B cell (primary cell): ENCODE measurements around the gene POC1B. TPM values are rescaled to one million over a fixed set of nuclear protein-coding genes. Genes with fewer than 3 reads are reported as not detected.

Experiments used
- ATAC-seq: fragments of 200-7000 bp; cut with Tn5 transposase; one replicate; pipeline ENCODE4 v1.10.0; 2021; ENCODE audit warnings: low read depth, mild to moderate bottlenecking, moderate number of reproducible peaks, moderate library complexity
- CTCF ChIA-PET: fragments of 350-600 bp; sonication (Branson Sonifier 250); formaldehyde crosslinking; loops from one replicate; lab custom pipeline; 2021; ENCODE audit warnings: antibody characterized with exemption, inconsistent platforms; lab: Charles Lee
- POLR2A ChIA-PET: fragments of 350-600 bp; sonication (Branson Sonifier 250); formaldehyde crosslinking; loops from one replicate; lab custom pipeline; 2021; ENCODE audit warnings: antibody characterized with exemption; lab: Charles Lee
- DNase-seq: peaks from one replicate; pipeline ENCODE4 v3.0.0; 2013
- H2AFZ ChIP-seq: 2 replicates; pipeline ENCODE4 v1.6.1; 2012; ENCODE audit warnings: mild to moderate bottlenecking, low read depth, low read length; ENCODE audit not compliant: insufficient read depth, poor library complexity, severe bottlenecking
- H3K27ac ChIP-seq, 2 donors: 1 replicate in 1 of 2; 2 replicates in 1 of 2; pipeline ENCODE4 v1.5.1; 2012 to 2013; ENCODE audit warnings: low read length in 2 of 2, mild to moderate bottlenecking in 2 of 2, moderate library complexity in 1 of 2
- H3K27me3 ChIP-seq, 4 experiments: fragments of 200-600 bp in 1 of 4; sonication (generic) in 1 of 4; replicated peaks in 1 of 4; 1 replicate in 2 of 4; 2 replicates in 2 of 4; pipeline versions ENCODE4 v1.6.1 to v1.7.0; 2013 to 2016; ENCODE audit warnings: low read length in 3 of 4, mild to moderate bottlenecking in 2 of 4, mixed read lengths in 1 of 4, moderate library complexity in 1 of 4; ENCODE audit not compliant: insufficient read depth in 4 of 4, control insufficient read depth in 3 of 4; ENCODE audit errors: control extremely low read depth in 1 of 4
- H3K36me3 ChIP-seq, 2 experiments: replicated peaks in 1 of 2; 1 replicate in 1 of 2; 2 replicates in 1 of 2; pipeline versions ENCODE4 v1.6.1 to v1.7.1; 2013; ENCODE audit warnings: low read length in 1 of 2; ENCODE audit not compliant: insufficient read depth in 2 of 2, control insufficient read depth in 1 of 2; ENCODE audit errors: control extremely low read depth in 1 of 2, extremely low read depth in 1 of 2
- H3K4me1 ChIP-seq, 2 donors: fragments of 200-600 bp in 1 of 2; sonication (generic) in 1 of 2; 1 replicate in 1 of 2; 2 replicates in 1 of 2; pipeline versions ENCODE4 v1.5.1 to v1.6.1; 2013 to 2017; ENCODE audit warnings: low read length in 2 of 2; ENCODE audit not compliant: control insufficient read depth in 2 of 2, insufficient read depth in 2 of 2
- H3K4me2 ChIP-seq: replicated peaks from 2 replicates; pipeline ENCODE3; 2012; ENCODE audit warnings: mild to moderate bottlenecking, low read depth, low read length; ENCODE audit not compliant: poor library complexity, severe bottlenecking
- H3K4me3 ChIP-seq, 5 experiments: fragments of 200-600 bp in 1 of 5; sonication (generic) in 1 of 5; 1 replicate in 3 of 5; 2 replicates in 2 of 5; pipeline versions ENCODE4 v1.5.1 to v1.7.0; 2011 to 2016; ENCODE audit warnings: low read length in 4 of 5, mild to moderate bottlenecking in 4 of 5, low read depth in 2 of 5, control low read depth in 1 of 5, moderate library complexity in 1 of 5; ENCODE audit not compliant: insufficient read depth in 1 of 5; ENCODE audit errors: control extremely low read depth in 1 of 5, extremely low read depth in 1 of 5
- H3K79me2 ChIP-seq: fragments of 200-600 bp; sonication (generic); one replicate; pipeline ENCODE4 v1.6.0; 2016; ENCODE audit warnings: low read length; ENCODE audit not compliant: control insufficient read depth, insufficient read depth
- H3K9ac ChIP-seq: fragments of 200-600 bp; sonication (generic); 2 replicates; pipeline ENCODE4 v1.6.1; 2017; ENCODE audit warnings: mild to moderate bottlenecking, low read length, moderate library complexity
- H3K9me3 ChIP-seq, 3 donors: one replicate each; pipeline versions ENCODE4 v1.6.1 to v1.7.1; 2013; ENCODE audit warnings: low read length in 2 of 3; ENCODE audit not compliant: control insufficient read depth in 2 of 3, insufficient read depth in 1 of 3; ENCODE audit errors: control extremely low read depth in 1 of 3
- H4K20me1 ChIP-seq: 2 replicates; pipeline ENCODE4 v1.6.0; 2012; ENCODE audit warnings: mild to moderate bottlenecking, low read length; ENCODE audit not compliant: insufficient read depth, control insufficient read depth, poor library complexity, severe bottlenecking
- H3K27ac Mint-ChIP-seq: one replicate; pipeline ENCODE4 v1.8.0; 2021; ENCODE audit warnings: mixed read lengths
- H3K27me3 Mint-ChIP-seq: one replicate; pipeline ENCODE4 v1.8.0; 2021; ENCODE audit warnings: mixed read lengths
- H3K4me1 Mint-ChIP-seq: one replicate; pipeline ENCODE4 v1.8.0; 2021; ENCODE audit warnings: mixed read lengths
- H3K4me3 Mint-ChIP-seq: one replicate; pipeline ENCODE4 v1.8.0; 2021; ENCODE audit warnings: mixed read lengths
- H3K9me3 Mint-ChIP-seq: one replicate; pipeline ENCODE4 v1.8.0; 2022; ENCODE audit warnings: mixed read lengths; ENCODE audit not compliant: insufficient read depth
- EZH2 ChIP-seq: IDR thresholded peaks from 2 replicates; pipeline ENCODE4 v1.6.1; 2012; ENCODE audit warnings: borderline replicate concordance, low read depth, mild to moderate bottlenecking, moderate library complexity, low read length; ENCODE audit not compliant: insufficient read depth, poor library complexity, severe bottlenecking
- WGBS: methylation state at CpG from one replicate; pipeline ENCODE4 v1.1.5; 2013; ENCODE audit warnings: missing lambda C conversion rate; ENCODE audit not compliant: insufficient coverage; 5-methylcytosine and 5-hydroxymethylcytosine counted together
- intact Hi-C: fragments of 100-400 bp; cut with micrococcal nuclease; formaldehyde crosslinking; loops from one replicate; pipeline ENCODE4 v1.10.0; 2022
- polyA plus RNA-seq: library from polyadenylated mRNA; depleted of rRNA; stranded (reverse); fragments of >200 nt; gene quantifications from 2 replicates; pipeline ENCODE4 v1.2.3, GENCODE V29; 2012
- total RNA-seq, 2 donors: library from RNA; stranded (reverse); fragments of 120-200 nt in 1 of 2; gene quantifications; 1 replicate in 1 of 2; 2 replicates in 1 of 2; pipeline versions ENCODE4 v1.2.3 to v1.2.4, GENCODE V29; 2013 to 2022
- TF ChIP-seq, protein P1 (sequence below): fragments of 200-600 bp; IDR thresholded peaks from one replicate; pipeline ENCODE4 v1.8.0; 2022; ENCODE audit warnings: antibody characterized with exemption, mild to moderate bottlenecking

The POC1B gene
- total and polyA plus RNA-seq, 2 donors (not counting 1 experiment from before 2014, with no cell fraction given), result 12.0 to 39.5 TPM

DNA sequence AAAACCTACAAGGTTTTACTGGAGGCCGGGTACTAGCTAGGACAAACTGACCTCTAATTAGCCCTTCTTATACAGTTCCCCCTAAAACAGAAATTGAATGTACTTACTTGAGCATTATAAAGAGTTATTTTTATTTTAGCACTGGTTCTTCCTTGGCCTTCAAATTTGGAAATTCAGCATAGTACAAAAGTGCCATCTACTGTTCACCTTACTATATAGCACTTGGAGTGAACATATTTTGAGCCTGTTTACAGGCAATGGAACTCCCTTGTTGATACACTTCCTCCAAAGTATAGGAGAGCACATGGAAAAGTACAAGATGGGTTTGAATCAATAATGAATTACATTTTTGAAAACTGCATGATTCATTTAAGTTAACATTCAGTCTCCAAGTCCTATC lies 3.9 kb upstream of the POC1B start:
- Histone ChIP-seq H3K4me2 (no peak overlapping the region), H3K9me3 (no peaks in the 10 kb centered on the region), H3K4me3 (no peak overlapping the region), H4K20me1 (no peaks in the 10 kb centered on the region), H3K4me1 (peaks cover 6 to 12% of the 10 kb centered on the region in 2 donors), H3K36me3 (no peaks in the 10 kb centered on the region), H3K79me2 (peaks cover 6% of the 10 kb centered on the region), H2AFZ (no peak overlapping the region), H3K9ac (no peak overlapping the region), H3K27ac (no peak overlapping the region), H3K27me3 (no peaks in the 10 kb centered on the region)
- CTCF ChIA-PET, result interaction anchor here (0.7 to 11.6 kb wide), 8 partner anchors 10 to 512 kb away, joined by 3 to 181 read pairs (median 15); no protein-coding TSS in a partner anchor
- Mint-ChIP-seq H3K27me3 (no peaks in the 10 kb centered on the region), H3K27ac (no peak overlapping the region), H3K9me3 (no peaks in the 10 kb centered on the region), H3K4me3 (no peak overlapping the region), H3K4me1 (peaks cover 27% of the 10 kb centered on the region)
- ATAC-seq (no peak), DNase-seq (peak; percentile 67)
- TF ChIP-seq EZH2, result no peak
- TF ChIP-seq, protein P1, sequence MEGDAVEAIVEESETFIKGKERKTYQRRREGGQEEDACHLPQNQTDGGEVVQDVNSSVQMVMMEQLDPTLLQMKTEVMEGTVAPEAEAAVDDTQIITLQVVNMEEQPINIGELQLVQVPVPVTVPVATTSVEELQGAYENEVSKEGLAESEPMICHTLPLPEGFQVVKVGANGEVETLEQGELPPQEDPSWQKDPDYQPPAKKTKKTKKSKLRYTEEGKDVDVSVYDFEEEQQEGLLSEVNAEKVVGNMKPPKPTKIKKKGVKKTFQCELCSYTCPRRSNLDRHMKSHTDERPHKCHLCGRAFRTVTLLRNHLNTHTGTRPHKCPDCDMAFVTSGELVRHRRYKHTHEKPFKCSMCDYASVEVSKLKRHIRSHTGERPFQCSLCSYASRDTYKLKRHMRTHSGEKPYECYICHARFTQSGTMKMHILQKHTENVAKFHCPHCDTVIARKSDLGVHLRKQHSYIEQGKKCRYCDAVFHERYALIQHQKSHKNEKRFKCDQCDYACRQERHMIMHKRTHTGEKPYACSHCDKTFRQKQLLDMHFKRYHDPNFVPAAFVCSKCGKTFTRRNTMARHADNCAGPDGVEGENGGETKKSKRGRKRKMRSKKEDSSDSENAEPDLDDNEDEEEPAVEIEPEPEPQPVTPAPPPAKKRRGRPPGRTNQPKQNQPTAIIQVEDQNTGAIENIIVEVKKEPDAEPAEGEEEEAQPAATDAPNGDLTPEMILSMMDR, result peak; percentile 81
- POLR2A ChIA-PET, result no interaction called here
- intact Hi-C loops, result loop anchor here (1.0 to 5.0 kb wide), 4 partner anchors 59 to 1492 kb away; a partner anchor contains a TSS
- WGBS, result no CpG with 5 or more reads among the region's 1 CpG

DNA sequence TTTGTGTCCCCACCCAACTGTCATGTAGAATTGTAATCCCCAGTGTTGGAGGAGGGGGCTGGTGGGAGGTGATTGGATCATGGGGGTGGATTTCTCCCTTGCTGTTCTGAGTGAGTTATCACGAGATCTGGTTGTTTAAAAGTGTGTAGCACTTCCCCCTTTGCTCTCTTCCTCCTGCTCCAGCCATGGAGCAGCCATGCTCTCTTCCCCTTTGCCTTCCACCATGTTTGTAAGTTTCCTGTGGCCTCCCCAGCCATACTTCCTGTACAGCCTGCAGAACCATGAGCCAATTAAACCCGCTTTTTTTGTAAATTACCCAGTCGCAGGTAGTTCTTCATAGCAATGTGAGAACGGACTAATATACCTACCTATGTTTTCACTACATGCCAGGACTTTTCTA lies 2.6 kb upstream of the POC1B start:
- H2AFZ ChIP-seq, result no peak overlapping the region
- intact Hi-C loops, result loop anchor here (5.0 kb wide), 1 partner anchor 1491 kb away; a partner anchor contains a TSS

More for the DNA sequence above, 2.6 kb upstream of the POC1B start:
- no peak overlapping the region for H3K27ac ChIP-seq
- no peak overlapping the region for H3K4me3 Mint-ChIP-seq
- H3K4me1 ChIP-seq, result peaks cover 16 to 19% of the 10 kb centered on the region in 2 donors
- no peak for TF ChIP-seq EZH2
- TF ChIP-seq, protein P1, result no peak
- DNase-seq (no peak), ATAC-seq (no peak)
- CTCF ChIA-PET, result interaction anchor here (0.7 to 11.6 kb wide), 10 partner anchors 16 to 511 kb away, joined by 3 to 181 read pairs (median 18); no protein-coding TSS in a partner anchor
- H4K20me1 ChIP-seq, result peaks cover 10% of the 10 kb centered on the region
- H3K27me3 Mint-ChIP-seq, result no peaks in the 10 kb centered on the region
- H3K27ac Mint-ChIP-seq, result peak overlapping the region; percentile 17
- H3K4me1 Mint-ChIP-seq, result peaks cover 39% of the 10 kb centered on the region
- H3K9me3 ChIP-seq, result no peaks in the 10 kb centered on the region
- WGBS, result 73% methylated on average over 2 of the region's 4 CpGs
- no peaks in the 10 kb centered on the region for H3K27me3 ChIP-seq
- H3K4me3 ChIP-seq, result no peak overlapping the region
- H3K9ac ChIP-seq, result no peak overlapping the region
- H3K36me3 ChIP-seq, result no peaks in the 10 kb centered on the region
- no peak overlapping the region for H3K4me2 ChIP-seq
- H3K79me2 ChIP-seq, result peaks cover 18% of the 10 kb centered on the region
- H3K9me3 Mint-ChIP-seq, result no peaks in the 10 kb centered on the region
- POLR2A ChIA-PET, result no interaction called here
